ENCODE measurements around the gene ZBTB40.

ZBTB40 gene

GRCh38 chr1:22440582-22440981 is 11.1 kb upstream of the ZBTB40 start:
- Histone ChIP-seq H3K27me3 (ENCODE audit: control insufficient read depth, insufficient read depth, low read length) (no peaks in the 10 kb centered on the region), H3K9ac (ENCODE audit: low read depth, low read length) (no peak overlapping the region), H3K36me3 (ENCODE audit: control insufficient read depth, insufficient read depth, low read length) (no peaks in the 10 kb centered on the region), H3K9me3 (ENCODE audit: control insufficient read depth, insufficient read depth, low read length) (no peaks in the 10 kb centered on the region), H3K4me3 (ENCODE audit: low read depth, low read length) (no peak overlapping the region), H3K4me1 (ENCODE audit: control insufficient read depth, insufficient read depth, low read length) (peaks cover 14% of the 10 kb centered on the region)

DNA sequence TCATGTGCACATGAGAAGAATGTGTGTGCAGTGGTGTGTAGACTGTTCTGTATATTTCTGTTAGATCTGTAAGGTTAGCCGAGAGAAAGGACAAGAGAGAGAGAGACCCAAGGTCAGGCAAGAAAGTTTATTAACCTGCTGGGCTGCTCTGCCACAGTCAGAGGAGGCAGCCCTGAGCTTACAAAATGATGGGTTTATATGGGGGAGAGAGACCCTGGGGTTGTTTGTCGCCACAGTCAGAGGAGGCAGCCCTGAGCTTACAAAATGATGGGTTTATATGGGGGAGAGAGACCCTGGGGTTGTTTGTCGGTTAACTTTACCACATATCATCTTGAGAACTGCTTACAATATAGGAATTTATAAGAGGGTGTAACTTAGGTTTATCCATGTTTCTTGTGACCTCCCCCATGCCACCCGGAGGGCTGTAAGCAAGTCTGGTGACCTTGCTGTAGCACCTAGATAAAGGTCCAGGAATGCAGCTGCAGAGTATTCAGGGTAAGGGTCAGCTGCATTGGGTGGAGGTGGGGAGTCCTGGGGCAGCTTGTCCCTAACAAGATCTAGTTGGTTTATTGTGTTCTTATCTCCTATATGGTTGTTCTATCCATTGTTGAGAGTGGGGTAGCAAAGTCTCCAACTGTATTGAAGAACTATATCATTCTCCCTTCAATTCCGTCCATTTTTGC is 9.3 kb upstream of the ZBTB40 start:
- H3K4me1 ChIP-seq (ENCODE audit: control insufficient read depth, insufficient read depth, low read length) = peaks cover 16% of the 10 kb centered on the region
- no peak overlapping the region for H3K4me3 ChIP-seq (ENCODE audit: low read depth, low read length)
- H3K36me3 ChIP-seq (ENCODE audit: control insufficient read depth, insufficient read depth, low read length) = no peaks in the 10 kb centered on the region
- H3K9ac ChIP-seq (ENCODE audit: low read depth, low read length) = no peak overlapping the region
- no peaks in the 10 kb centered on the region for H3K9me3 ChIP-seq (ENCODE audit: control insufficient read depth, insufficient read depth, low read length)
- H3K27me3 ChIP-seq (ENCODE audit: control insufficient read depth, insufficient read depth, low read length) = no peaks in the 10 kb centered on the region

DNA sequence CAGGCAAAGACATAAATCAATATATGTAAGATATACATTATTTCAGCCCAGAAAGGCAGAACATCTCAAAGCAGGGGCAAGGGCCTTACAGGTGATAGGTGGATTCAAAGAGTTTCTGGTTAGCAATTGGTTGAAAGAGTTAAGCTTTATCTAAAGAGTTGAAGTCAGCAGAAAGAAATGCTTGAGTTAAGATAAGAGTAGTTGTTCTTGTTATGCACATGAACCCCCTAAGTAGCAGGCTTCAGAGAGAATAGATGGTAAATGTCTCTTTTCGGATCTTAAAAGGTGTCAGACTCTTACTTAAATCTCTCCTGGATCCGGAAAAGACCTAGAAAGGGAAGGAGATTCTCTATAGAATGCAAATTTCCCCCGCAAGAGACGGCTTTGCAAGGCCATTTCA is 8.3 kb upstream of the ZBTB40 start:
- Histone ChIP-seq H3K9ac (ENCODE audit: low read depth, low read length) (no peak overlapping the region), H3K36me3 (ENCODE audit: control insufficient read depth, insufficient read depth, low read length) (no peaks in the 10 kb centered on the region), H3K9me3 (ENCODE audit: control insufficient read depth, insufficient read depth, low read length) (no peaks in the 10 kb centered on the region), H3K4me1 (ENCODE audit: control insufficient read depth, insufficient read depth, low read length) (peaks cover 16% of the 10 kb centered on the region), H3K27me3 (ENCODE audit: control insufficient read depth, insufficient read depth, low read length) (no peaks in the 10 kb centered on the region), H3K4me3 (ENCODE audit: low read depth, low read length) (no peak overlapping the region)

DNA sequence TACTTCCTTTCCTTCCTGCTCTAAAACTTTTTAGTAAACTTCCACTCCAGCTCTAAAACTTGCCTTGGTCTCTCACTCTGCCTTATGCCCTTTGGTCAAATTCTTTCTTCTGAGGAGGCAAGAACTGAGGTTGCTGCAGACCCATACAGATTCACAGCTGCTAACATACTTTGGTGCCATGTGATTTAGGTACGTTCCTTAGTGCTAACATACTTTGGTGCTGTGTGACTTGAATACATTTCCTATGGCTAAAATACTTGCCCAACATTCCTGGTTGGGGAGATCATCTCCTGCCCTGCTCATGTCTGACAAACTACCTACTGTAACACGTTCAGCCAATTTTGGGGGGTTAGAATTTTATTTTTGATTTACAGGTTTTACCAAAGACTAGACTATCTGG is 6.8 kb upstream of the ZBTB40 start:
- H3K27me3 ChIP-seq (ENCODE audit: control insufficient read depth, insufficient read depth, low read length) = no peaks in the 10 kb centered on the region
- H3K4me1 ChIP-seq (ENCODE audit: control insufficient read depth, insufficient read depth, low read length) = peaks cover 16% of the 10 kb centered on the region
- no peaks in the 10 kb centered on the region for H3K36me3 ChIP-seq (ENCODE audit: control insufficient read depth, insufficient read depth, low read length)
- H3K9ac ChIP-seq (ENCODE audit: low read depth, low read length) = no peak overlapping the region
- H3K4me3 ChIP-seq (ENCODE audit: low read depth, low read length) = no peak overlapping the region
- H3K9me3 ChIP-seq (ENCODE audit: control insufficient read depth, insufficient read depth, low read length) = no peaks in the 10 kb centered on the region

- Histone ChIP-seq H3K4me3 (ENCODE audit: low read depth, low read length) (no peak overlapping the region), H3K27me3 (ENCODE audit: control insufficient read depth, insufficient read depth, low read length) (no peaks in the 10 kb centered on the region), H3K4me1 (ENCODE audit: control insufficient read depth, insufficient read depth, low read length) (peaks cover 22% of the 10 kb centered on the region), H3K9ac (ENCODE audit: low read depth, low read length) (no peak overlapping the region), H3K36me3 (ENCODE audit: control insufficient read depth, insufficient read depth, low read length) (no peaks in the 10 kb centered on the region), H3K9me3 (ENCODE audit: control insufficient read depth, insufficient read depth, low read length) (no peaks in the 10 kb centered on the region)
Measured at GRCh38 chr1:22447621-22448111, 4.0 kb upstream of the ZBTB40 start.

- no peaks in the 10 kb centered on the region for H3K27me3 ChIP-seq (ENCODE audit: control insufficient read depth, insufficient read depth, low read length)
- H3K36me3 ChIP-seq (ENCODE audit: control insufficient read depth, insufficient read depth, low read length) = no peaks in the 10 kb centered on the region
- H3K4me1 ChIP-seq (ENCODE audit: control insufficient read depth, insufficient read depth, low read length) = peaks cover 10% of the 10 kb centered on the region
- H3K4me3 ChIP-seq (ENCODE audit: low read depth, low read length) = no peak overlapping the region
- H3K9me3 ChIP-seq (ENCODE audit: control insufficient read depth, insufficient read depth, low read length) = no peaks in the 10 kb centered on the region
- no peak overlapping the region for H3K9ac ChIP-seq (ENCODE audit: low read depth, low read length)
Measured at GRCh38 chr1:22449636-22450035, 2.0 kb upstream of the ZBTB40 start.

DNA sequence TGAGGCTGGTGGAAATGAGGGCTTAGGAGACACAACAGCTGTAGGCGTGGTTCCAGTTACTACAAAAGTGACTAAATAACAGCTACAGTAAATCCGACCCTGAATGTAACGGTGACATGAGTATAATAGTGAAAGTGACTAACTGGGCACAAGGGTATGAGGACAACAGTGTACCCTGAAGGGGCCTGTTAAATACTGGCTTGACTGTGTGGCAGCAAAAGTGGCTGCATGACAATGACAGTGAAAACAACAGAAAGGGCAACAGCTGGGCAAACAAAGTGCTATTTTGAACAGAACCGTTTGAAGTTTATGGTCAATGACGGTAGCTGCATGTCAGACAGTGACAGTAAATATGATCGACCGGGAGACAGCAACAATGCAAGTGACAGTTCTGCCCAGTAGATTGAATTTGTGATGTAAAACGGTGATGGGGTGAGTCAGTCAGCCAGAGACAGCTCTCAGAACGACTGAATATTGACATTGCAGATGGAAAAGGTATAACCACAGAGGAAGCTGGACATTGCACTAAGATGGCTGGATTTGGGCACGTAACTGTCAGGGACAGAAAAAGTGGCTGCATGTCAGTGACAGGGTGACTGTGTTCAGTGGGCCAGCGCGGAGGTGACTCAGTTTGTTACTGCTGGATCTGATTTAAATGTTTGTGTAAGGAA is 1.2 kb upstream of the ZBTB40 start:
- Histone ChIP-seq H3K4me1 (ENCODE audit: control insufficient read depth, insufficient read depth, low read length) (peaks cover 10% of the 10 kb centered on the region), H3K36me3 (ENCODE audit: control insufficient read depth, insufficient read depth, low read length) (no peaks in the 10 kb centered on the region), H3K9ac (ENCODE audit: low read depth, low read length) (no peak overlapping the region), H3K9me3 (ENCODE audit: control insufficient read depth, insufficient read depth, low read length) (no peaks in the 10 kb centered on the region), H3K4me3 (ENCODE audit: low read depth, low read length) (peak overlapping the region; percentile 16), H3K27me3 (ENCODE audit: control insufficient read depth, insufficient read depth, low read length) (no peaks in the 10 kb centered on the region)

DNA sequence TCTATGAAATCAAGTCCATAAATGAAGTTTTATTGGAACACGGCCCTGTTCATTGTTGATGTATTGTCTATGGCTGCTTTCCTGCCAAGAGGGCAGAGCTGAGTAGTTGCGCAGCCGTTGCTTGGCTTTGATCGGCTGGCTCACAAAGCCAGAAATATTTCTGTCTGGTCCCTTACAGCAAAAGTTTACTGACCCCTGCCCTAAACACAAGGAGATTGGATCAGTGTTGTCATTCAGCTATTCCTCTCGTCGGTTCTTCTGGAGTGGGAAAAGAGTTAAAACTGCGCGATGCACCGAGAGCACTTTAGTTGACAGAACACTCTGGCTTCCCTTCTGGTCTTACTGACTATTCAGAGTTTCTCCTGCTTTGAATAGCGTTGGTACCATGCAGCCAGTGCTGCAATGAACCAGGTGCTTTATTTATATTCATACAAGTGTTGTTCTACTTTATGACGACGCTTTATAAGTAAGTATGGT is 868 bp downstream of the ZBTB40 start:
- Histone ChIP-seq H3K9ac (ENCODE audit: low read depth, low read length) (peak overlapping the region; percentile 55), H3K4me3 (ENCODE audit: low read depth, low read length) (peak overlapping the region; percentile 73), H3K27me3 (ENCODE audit: control insufficient read depth, insufficient read depth, low read length) (no peaks in the 10 kb centered on the region), H3K9me3 (ENCODE audit: control insufficient read depth, insufficient read depth, low read length) (no peaks in the 10 kb centered on the region), H3K4me1 (ENCODE audit: control insufficient read depth, insufficient read depth, low read length) (peaks cover 8% of the 10 kb centered on the region), H3K36me3 (ENCODE audit: control insufficient read depth, insufficient read depth, low read length) (no peaks in the 10 kb centered on the region)

DNA sequence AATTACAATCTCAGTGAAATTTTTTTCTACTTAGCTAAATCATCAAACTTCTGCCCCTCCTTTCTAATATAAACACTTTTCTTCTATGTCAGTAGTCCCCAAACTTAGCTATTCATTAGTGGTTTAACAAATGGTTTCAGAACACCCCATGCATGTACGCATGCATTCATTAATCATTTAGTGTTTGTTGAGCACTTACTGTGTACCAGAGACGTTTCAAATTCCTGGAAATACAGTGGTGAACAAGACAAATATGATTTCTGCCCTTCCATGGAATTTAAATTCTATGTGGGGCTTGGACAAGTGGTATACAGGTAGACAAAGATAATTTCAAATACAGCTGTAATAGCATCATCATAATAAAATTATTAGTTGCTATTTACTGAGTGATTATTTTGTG is 1.5 kb downstream of the ZBTB40 start:
- Histone ChIP-seq H3K4me3 (ENCODE audit: low read depth, low read length) (no peak overlapping the region), H3K9ac (ENCODE audit: low read depth, low read length) (no peak overlapping the region), H3K4me1 (ENCODE audit: control insufficient read depth, insufficient read depth, low read length) (peaks cover 8% of the 10 kb centered on the region), H3K27me3 (ENCODE audit: control insufficient read depth, insufficient read depth, low read length) (no peaks in the 10 kb centered on the region), H3K9me3 (ENCODE audit: control insufficient read depth, insufficient read depth, low read length) (no peaks in the 10 kb centered on the region), H3K36me3 (ENCODE audit: control insufficient read depth, insufficient read depth, low read length) (no peaks in the 10 kb centered on the region)

- Histone ChIP-seq H3K4me1 (ENCODE audit: control insufficient read depth, insufficient read depth, low read length) (peaks cover 8% of the 10 kb centered on the region), H3K27me3 (ENCODE audit: control insufficient read depth, insufficient read depth, low read length) (no peaks in the 10 kb centered on the region), H3K9ac (ENCODE audit: low read depth, low read length) (no peak overlapping the region), H3K36me3 (ENCODE audit: control insufficient read depth, insufficient read depth, low read length) (no peaks in the 10 kb centered on the region), H3K9me3 (ENCODE audit: control insufficient read depth, insufficient read depth, low read length) (no peaks in the 10 kb centered on the region), H3K4me3 (ENCODE audit: low read depth, low read length) (no peak overlapping the region)
Measured at GRCh38 chr1:22454476-22455056, 2.9 kb downstream of the ZBTB40 start.

- Histone ChIP-seq H3K9ac (ENCODE audit: low read depth, low read length) (no peak overlapping the region), H3K4me1 (ENCODE audit: control insufficient read depth, insufficient read depth, low read length) (peaks cover 3% of the 10 kb centered on the region), H3K36me3 (ENCODE audit: control insufficient read depth, insufficient read depth, low read length) (no peaks in the 10 kb centered on the region), H3K4me3 (ENCODE audit: low read depth, low read length) (no peak overlapping the region), H3K9me3 (ENCODE audit: control insufficient read depth, insufficient read depth, low read length) (no peaks in the 10 kb centered on the region), H3K27me3 (ENCODE audit: control insufficient read depth, insufficient read depth, low read length) (no peaks in the 10 kb centered on the region)
Measured at GRCh38 chr1:22457345-22457744, 5.7 kb downstream of the ZBTB40 start.

GRCh38 chr1:22457836-22458235 is 6.2 kb downstream of the ZBTB40 start:
- Histone ChIP-seq H3K9ac (ENCODE audit: low read depth, low read length) (no peak overlapping the region), H3K27me3 (ENCODE audit: control insufficient read depth, insufficient read depth, low read length) (no peaks in the 10 kb centered on the region), H3K36me3 (ENCODE audit: control insufficient read depth, insufficient read depth, low read length) (no peaks in the 10 kb centered on the region), H3K9me3 (ENCODE audit: control insufficient read depth, insufficient read depth, low read length) (no peaks in the 10 kb centered on the region), H3K4me1 (ENCODE audit: control insufficient read depth, insufficient read depth, low read length) (peaks cover 3% of the 10 kb centered on the region), H3K4me3 (ENCODE audit: low read depth, low read length) (no peak overlapping the region)
